OCI-LY7 (cell line): Measurements from ENCODE around the gene BACH2. TPM values are rescaled to one million over a fixed set of nuclear protein-coding genes. Genes with fewer than 3 reads are reported as not detected.

ENCODE experiments used
- BruUV-seq: library from RNA; stranded (reverse); fragments of 400-500 nt; replicated peaks from 2 replicates; lab custom pipeline; 2021; lab: Mats Ljungman, UMichigan
- CTCF ChIA-PET: fragments of 300-600 bp; sonication (Branson Sonifier 250); formaldehyde crosslinking; loops from one replicate; lab custom pipeline; 2022; ENCODE audit warnings: antibody characterized with exemption; ENCODE audit not compliant: unreplicated experiment; lab: Charles Lee
- POLR2A ChIA-PET: fragments of 300-600 bp; sonication (Branson Sonifier 250); formaldehyde crosslinking; loops from one replicate; lab custom pipeline; 2022; ENCODE audit warnings: antibody characterized with exemption; lab: Charles Lee
- DNase-seq: peaks from one replicate; pipeline ENCODE4 v3.0.0-alpha.2; 2015; ENCODE audit warnings: low spot score
- H2AFZ ChIP-seq: fragments of 200-600 bp; sonication (generic), shearing (Covaris generic); 2 replicates; pipeline ENCODE4 v1.6.1; 2014; ENCODE audit warnings: mild to moderate bottlenecking, antibody characterized with exemption, low read length, moderate library complexity
- H3K27ac ChIP-seq: fragments of 200-600 bp; sonication (generic); 2 replicates; pipeline ENCODE4 v1.5.1; 2014; ENCODE audit warnings: mixed run types, low read depth, mild to moderate bottlenecking, moderate library complexity, low read length, inconsistent platforms; ENCODE audit not compliant: poor library complexity, severe bottlenecking
- H3K36me3 ChIP-seq: fragments of 200-600 bp; sonication (generic); 2 replicates; pipeline ENCODE4 v1.6.1; 2014; ENCODE audit warnings: mild to moderate bottlenecking, antibody characterized with exemption, low read length, moderate library complexity, mixed read lengths; ENCODE audit not compliant: insufficient read depth
- H3K4me1 ChIP-seq: fragments of 200-600 bp; sonication (generic); 2 replicates; pipeline ENCODE4 v1.5.1; 2014; ENCODE audit warnings: mild to moderate bottlenecking, low read length; ENCODE audit not compliant: insufficient read depth, poor library complexity, severe bottlenecking
- H3K4me2 ChIP-seq: fragments of 200-600 bp; sonication (generic); 2 replicates; pipeline ENCODE4 v1.6.1; 2014; ENCODE audit warnings: mild to moderate bottlenecking, low read length
- H3K4me3 ChIP-seq: fragments of 200-600 bp; sonication (generic); 2 replicates; pipeline ENCODE4 v1.5.1; 2014; ENCODE audit warnings: mild to moderate bottlenecking, low read depth, low read length; ENCODE audit not compliant: poor library complexity, severe bottlenecking
- H3K79me2 ChIP-seq: fragments of 200-600 bp; sonication (generic); 2 replicates; pipeline ENCODE4 v1.6.1; 2016; ENCODE audit warnings: low read depth, mild to moderate bottlenecking, low read length, moderate library complexity, mixed read lengths; ENCODE audit not compliant: insufficient read depth
- H3K9me2 ChIP-seq: fragments of 200-600 bp; sonication (generic); 2 replicates; pipeline ENCODE4 v1.6.1; 2016; ENCODE audit warnings: mild to moderate bottlenecking, low read length, mixed read lengths; ENCODE audit not compliant: insufficient read depth
- H3K9me3 ChIP-seq: fragments of 200-600 bp; sonication (generic); 2 replicates; pipeline ENCODE4 v1.6.1; 2014; ENCODE audit warnings: mild to moderate bottlenecking, mixed run types, low read length, mixed read lengths
- H4K20me1 ChIP-seq: fragments of 200-600 bp; sonication (generic); 2 replicates; pipeline ENCODE4 v1.6.1; 2014; ENCODE audit warnings: mild to moderate bottlenecking, antibody characterized with exemption, low read length, moderate library complexity, mixed read lengths; ENCODE audit not compliant: insufficient read depth
- CTCF ChIP-seq: fragments of 200-600 bp; sonication (generic); conservative IDR thresholded peaks from 2 replicates; pipeline ENCODE4 v1.5.1; 2014; ENCODE audit warnings: mild to moderate bottlenecking, antibody characterized with exemption, low read length, moderate library complexity, mixed read lengths
- EZH2phosphoT487 ChIP-seq: fragments of 200-600 bp; sonication (generic); IDR thresholded peaks from 2 replicates; pipeline ENCODE4 v1.6.1; 2018; ENCODE audit warnings: low read depth, borderline replicate concordance, mild to moderate bottlenecking, mixed run types, antibody characterized with exemption, low read length, moderate library complexity, mixed read lengths
- intact Hi-C: fragments of 100-400 bp; cut with micrococcal nuclease; formaldehyde crosslinking; loops from one replicate; pipeline ENCODE4 v1.10.0; 2022; ENCODE audit not compliant: unreplicated experiment
- total RNA-seq, 2 experiments: library from RNA; depleted of rRNA in 1 of 2; stranded (reverse); fragments of >200 nt in 1 of 2; shearing (Covaris generic) in 1 of 2; gene quantifications; 2 replicates each; pipeline ENCODE4 v1.2.3, GENCODE V29; 2014 to 2022

The BACH2 gene
- total RNA-seq, 2 experiments from 2014 or later, result 92.0 to 163 TPM

- TF ChIP-seq EZH2phosphoT487, result no peak
- TF ChIP-seq CTCF, result no peak
- H3K9me2 ChIP-seq, result no peaks in the 10 kb centered on the region
- POLR2A ChIA-PET, result interaction anchor here (0.6 to 1.4 kb wide), 6 partner anchors 9 to 1455 kb away, joined by 3 to 5 read pairs (median 3); no protein-coding TSS in a partner anchor
- CTCF ChIA-PET, result no interaction called here
- BruUV-seq, result no TSS peak
- H3K4me2 ChIP-seq, result no peak overlapping the region
- no peaks in the 10 kb centered on the region for H4K20me1 ChIP-seq
- H2AFZ ChIP-seq, result no peak overlapping the region
- no peak overlapping the region for H3K27ac ChIP-seq
- peaks cover 86% of the 10 kb centered on the region for H3K36me3 ChIP-seq
- DNase-seq, result no peak
- peaks cover 23% of the 10 kb centered on the region; the same call in 1 of the 2 replicates for H3K9me3 ChIP-seq
- H3K4me3 ChIP-seq, result no peak overlapping the region
- intact Hi-C loops, result no loop called here
- no peaks in the 10 kb centered on the region for H3K4me1 ChIP-seq
- peaks cover 55% of the 10 kb centered on the region for H3K79me2 ChIP-seq
Measured at GRCh38 chr6:90203672-90204071, 93.0 kb downstream of the BACH2 start.

GRCh38 chr6:90202156-90202555, 94.5 kb downstream of the BACH2 start:
- Histone ChIP-seq H4K20me1 (no peaks in the 10 kb centered on the region), H3K4me1 (no peaks in the 10 kb centered on the region), H3K4me2 (no peak overlapping the region), H3K79me2 (peaks cover 58% of the 10 kb centered on the region), H3K9me3 (peaks cover 38% of the 10 kb centered on the region), H2AFZ (no peak overlapping the region), H3K4me3 (no peak overlapping the region), H3K27ac (no peak overlapping the region), H3K36me3 (peaks cover 99% of the 10 kb centered on the region), H3K9me2 (no peaks in the 10 kb centered on the region)
- POLR2A ChIA-PET, result interaction anchor here (1.1 to 1.5 kb wide), 2 partner anchors 16 to 25 kb away, joined by 3 to 4 read pairs; no protein-coding TSS in a partner anchor
- TF ChIP-seq CTCF, result no peak
- TF ChIP-seq EZH2phosphoT487, result no peak
- no TSS peak for BruUV-seq
- DNase-seq, result no peak
- intact Hi-C loops, result no loop called here
- CTCF ChIA-PET, result interaction anchor here (1.6 kb wide), 1 partner anchor 12 kb away, joined by 4 read pairs; no protein-coding TSS in a partner anchor

GRCh38 chr6:90199900-90200299, 96.7 kb downstream of the BACH2 start:
- ChIA-PET POLR2A (interaction anchor here (0.6 kb wide), 1 partner anchor 73 kb away, joined by 3 read pairs; no protein-coding TSS in a partner anchor), CTCF (no interaction called here)
- intact Hi-C loops, result no loop called here
- no TSS peak for BruUV-seq
- Histone ChIP-seq H3K9me3 (peaks cover 51% of the 10 kb centered on the region), H3K36me3 (peaks cover 99% of the 10 kb centered on the region), H3K9me2 (no peaks in the 10 kb centered on the region), H3K27ac (no peak overlapping the region), H2AFZ (no peak overlapping the region), H3K4me1 (no peaks in the 10 kb centered on the region), H3K4me2 (no peak overlapping the region), H3K79me2 (peaks cover 64% of the 10 kb centered on the region), H3K4me3 (no peak overlapping the region), H4K20me1 (no peaks in the 10 kb centered on the region)
- TF ChIP-seq EZH2phosphoT487 (no peak), CTCF (no peak)
- no peak for DNase-seq
